ENCODE results near the gene TMEM79.

The TMEM79 gene

DNA sequence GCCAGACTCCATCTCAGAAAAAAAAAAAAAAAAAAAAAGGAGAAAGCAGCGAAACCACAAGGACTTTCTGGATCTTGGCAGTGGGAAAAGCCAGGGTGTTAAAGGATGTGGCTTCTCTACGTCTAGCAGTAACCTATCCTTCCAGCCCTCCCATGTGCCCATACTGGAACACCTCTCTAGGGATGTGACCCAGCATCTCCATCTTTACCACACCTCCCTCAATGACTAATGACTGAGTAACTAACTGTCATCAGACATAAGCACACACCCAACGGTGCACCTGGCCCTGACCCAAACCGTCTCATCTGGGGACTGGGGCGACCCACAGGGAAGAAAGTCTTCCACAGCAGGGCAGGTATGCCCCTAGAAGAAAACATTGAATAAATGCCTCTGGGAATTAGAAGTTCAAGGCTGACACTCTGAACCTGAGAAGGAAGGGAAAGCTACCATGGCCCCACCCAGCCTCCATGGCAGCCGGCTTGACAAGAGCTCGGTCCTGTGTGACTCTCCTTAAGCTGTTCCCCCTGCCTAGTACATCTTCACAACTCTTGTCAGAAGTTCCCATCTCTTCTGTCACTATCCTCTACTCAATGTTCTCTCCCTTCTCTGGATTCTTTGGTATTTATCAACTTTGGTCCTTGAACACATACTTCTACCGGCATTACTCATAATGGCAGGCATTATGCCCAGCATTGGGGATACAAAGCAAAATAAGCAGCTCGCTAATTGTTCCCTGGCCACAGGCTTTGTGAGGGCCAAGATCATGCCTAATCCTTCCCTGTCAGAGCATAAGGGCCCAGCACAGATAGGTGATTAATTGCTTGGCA lies 21.5 kb upstream of the TMEM79 start:
- DNase-seq (ENCODE audit: low spot score): peak; percentile 45

DNA sequence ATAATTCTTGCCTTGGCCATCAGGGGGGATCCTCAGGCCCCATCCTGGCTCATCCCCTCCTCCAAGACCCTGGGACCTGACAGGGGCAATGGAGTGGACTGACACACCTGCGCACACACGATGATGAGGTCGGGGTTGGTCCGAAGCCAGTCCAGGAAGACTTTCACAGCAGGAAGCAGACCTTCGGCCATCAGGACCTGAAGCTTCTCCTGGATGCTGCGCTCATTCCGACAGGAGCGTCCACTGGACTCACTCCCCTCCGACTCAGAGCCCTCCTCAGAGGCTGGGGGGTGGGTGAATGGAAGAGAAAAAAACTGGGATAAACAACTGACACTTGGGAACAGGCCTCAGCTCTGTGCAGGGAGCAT lies 20.9 kb upstream of the TMEM79 start:
- no peak for DNase-seq (ENCODE audit: low spot score)

DNA sequence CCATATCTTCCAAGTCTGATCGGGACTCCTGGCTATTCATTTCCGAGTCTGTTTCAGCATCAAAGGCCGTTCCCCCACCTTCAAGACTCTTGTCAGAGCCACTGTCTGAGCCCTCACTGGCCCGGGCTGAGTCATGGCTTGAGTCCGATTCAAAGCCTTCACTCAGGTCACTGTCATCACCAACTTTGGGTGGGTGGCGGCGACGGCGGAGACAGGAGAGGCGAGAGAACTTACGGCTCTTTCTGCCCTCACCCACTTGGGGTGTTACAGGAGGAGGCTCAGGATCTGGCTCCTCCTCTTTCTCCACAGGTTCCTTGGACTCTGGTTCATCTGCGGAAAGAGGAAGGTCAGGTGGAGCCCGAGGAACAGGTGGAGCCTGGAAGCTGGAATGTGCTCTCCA lies 18.1 kb upstream of the TMEM79 start:
- DNase-seq (ENCODE audit: low spot score): no peak

DNA sequence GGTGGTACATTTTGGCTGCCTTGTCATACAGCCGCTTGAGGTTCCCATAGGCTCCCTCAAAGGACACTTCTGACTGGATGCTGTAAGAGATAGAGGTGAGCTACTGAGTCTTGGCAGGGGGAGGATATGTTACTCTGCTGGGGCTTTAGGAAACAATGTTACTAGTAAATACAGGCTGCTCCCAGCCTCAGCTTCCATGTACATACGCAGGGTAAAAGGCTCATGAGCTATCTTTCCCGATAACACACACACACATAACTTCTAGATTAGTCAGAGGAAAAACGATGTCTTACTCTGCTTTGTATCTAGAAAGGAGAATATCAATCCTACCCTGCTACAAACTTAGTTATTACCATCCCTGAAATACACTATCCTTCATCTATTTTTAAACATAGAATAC lies 15.8 kb upstream of the TMEM79 start:
- DNase-seq (ENCODE audit: low spot score): no peak

DNA sequence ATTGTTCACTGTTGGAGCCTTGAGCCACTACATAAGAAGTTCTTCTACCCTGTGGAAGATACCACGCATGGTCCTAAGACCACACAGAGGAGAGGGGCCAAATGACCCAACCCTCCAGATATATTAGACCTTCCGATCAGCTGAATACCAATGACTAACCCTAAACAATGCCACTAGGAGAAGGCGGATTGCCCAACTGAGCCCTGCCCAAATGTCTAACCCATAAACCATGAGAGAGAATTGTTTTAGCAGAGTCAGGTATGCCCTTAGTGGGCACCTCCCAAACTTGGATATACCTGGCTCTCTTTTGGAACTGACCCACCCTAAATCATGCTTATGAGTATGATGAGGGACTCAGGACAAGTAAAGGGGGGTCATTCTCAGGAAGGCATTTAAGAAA lies 13.8 kb upstream of the TMEM79 start:
- DNase-seq (ENCODE audit: low spot score): no peak

DNA sequence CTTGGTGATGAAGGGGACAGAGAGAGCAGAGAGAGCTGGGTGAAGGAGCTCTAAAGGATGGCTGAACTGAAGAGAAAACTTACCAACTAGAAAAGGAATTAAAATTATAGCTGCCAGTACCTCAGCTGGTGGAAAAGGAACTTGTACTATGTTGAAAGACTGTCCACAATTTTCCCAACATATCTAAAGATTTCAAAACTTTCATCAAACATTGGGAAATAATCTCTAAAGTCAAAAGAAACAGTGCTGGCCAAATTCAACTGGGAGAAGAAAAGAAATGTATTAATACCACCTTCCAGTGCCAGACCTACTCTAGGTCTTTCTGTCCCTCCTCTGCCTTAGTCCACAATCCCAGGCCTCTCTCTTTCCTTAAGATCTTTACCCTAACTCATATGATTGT lies 7.6 kb upstream of the TMEM79 start:
- no peak for DNase-seq (ENCODE audit: low spot score)

DNA sequence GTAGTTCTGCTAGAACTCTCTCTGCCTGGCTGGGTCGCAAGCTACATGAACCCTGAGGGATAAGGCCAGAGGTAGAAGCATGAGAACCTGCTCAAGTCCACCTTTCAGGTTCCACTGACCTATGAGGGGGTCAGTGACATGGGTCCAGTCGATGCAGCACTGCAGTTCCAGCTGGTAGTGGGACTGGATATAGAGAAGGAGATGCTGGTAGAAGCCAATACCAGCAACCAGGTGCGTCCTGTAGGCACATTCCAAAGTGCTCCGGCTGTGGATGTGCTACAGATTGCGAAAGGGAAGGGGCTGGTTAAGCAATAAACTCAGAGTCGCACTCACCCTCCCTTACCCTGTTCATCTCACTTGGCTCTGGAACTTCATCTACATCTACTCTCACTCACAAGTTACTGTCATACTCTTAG lies 7.2 kb upstream of the TMEM79 start:
- DNase-seq (ENCODE audit: low spot score): no peak

DNA sequence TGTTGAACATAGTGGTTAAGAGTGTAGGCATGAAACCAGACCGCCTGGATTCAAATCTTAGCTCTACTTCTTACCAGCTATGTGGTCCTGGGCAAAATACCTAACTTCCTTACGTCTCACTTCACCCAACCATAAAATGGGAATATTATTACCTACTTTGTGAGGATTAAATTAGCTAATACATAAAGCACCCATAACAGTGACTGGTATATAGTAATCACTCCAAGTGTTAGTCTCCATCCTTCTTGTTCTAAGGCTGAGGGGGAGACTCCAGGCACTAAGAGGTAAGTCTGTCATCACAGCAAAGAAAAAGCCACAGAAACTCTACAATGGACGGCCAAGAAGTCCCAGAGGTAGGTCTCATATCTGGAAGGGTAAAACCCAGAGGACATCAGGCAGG lies 4.3 kb upstream of the TMEM79 start:
- no peak for DNase-seq (ENCODE audit: low spot score)

DNA sequence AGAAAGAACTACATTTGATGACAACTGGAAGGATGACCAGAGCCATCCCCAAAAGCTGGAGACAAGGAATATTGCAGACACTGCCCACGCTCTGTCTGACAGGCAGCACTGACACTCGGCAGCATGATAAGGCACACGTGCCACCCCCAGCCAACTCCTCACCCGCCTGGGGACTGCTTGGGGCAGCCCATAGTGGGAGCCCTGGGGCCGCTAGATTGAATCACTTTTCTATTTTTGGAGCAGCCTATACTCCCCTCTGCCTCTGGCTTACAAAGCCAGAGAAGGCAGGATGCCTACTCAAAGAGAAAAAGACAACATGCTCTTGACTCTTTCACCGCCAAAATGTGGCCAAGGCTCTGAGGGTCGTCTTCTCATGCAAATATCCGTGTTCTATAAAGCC lies 2.8 kb upstream of the TMEM79 start:
- DNase-seq (ENCODE audit: low spot score): peak; percentile 55

DNA sequence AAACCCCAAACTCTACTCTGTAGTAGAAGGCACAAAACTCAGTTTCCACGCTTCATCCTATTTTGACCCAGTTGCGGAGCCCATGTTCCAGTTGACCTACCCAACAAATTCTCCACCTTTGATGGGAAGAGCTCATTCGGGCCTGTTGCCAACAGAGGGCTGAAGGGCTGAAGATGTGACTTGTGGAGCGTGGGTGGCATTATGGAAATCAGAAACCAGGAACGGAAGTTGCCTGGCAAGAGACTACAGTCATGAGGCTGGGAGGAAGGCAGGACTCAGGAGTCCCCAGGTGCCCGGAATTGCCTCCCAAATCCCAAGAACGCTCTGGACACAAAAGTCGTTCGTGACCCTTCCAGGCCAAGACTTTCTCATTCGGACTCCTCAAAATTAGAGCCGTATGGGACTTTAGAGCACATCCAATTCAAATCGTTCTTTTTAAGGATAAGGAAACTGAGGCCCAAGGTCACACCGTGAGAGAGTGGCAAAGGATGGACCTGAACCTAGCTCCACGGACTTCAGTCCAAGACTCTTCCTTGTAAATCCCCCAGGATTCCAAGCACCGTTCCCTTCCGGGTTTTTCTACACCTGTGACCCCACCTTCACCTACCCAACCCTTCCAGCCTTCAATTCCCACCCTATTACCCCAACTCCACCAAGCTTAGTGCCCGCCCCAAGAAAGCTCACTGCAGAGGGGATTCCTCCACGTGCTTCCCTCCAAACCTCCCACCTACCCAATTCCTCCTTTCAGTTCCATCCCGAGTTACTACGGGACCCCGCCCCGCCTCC lies 2.2 kb upstream of the TMEM79 start:
- peak; percentile 36 for DNase-seq (ENCODE audit: low spot score)

DNA sequence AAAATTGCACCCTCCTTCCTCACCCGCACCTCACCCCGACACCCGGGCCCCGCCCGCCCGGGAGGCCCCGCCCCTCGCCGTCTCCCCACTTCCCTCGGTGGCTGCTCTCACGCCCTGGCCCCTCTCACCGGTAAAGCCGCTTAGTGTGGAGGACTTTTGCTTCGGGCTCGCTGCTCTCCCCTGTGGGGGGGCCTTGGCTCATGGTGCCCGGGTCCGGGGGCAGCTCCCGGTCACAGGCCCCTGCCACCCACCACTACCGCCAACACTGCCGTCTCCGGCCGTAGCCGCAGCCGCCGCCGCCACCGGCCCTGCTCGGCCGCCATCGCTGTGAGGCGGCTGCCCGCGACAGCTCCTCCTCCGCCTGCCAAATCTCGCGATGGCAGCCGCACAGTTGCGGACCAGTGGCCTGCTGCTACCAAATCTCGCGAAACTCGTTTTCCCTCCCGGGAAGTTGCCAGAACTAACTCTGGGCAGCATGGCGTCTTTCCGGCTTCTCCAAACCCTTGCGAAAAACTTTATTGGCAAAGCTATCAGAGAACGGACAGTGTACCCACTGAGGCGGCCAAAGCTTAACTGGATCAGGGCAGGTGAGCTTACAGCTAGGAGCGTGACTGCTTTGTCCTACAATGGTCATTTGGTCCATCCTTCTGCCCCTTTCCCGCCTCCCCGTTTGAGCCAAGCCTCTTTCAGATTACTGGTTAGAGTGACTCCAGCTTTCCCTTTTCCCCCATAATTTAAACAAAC lies 1.5 kb upstream of the TMEM79 start, which contains the start of gene SMG5:
SMG5 (minus strand) TSS at position 347 of the 744 bp plus-strand sequence; CDS start at position 202, 145 bp downstream.
- DNase-seq (ENCODE audit: low spot score): peak; percentile 98

DNA sequence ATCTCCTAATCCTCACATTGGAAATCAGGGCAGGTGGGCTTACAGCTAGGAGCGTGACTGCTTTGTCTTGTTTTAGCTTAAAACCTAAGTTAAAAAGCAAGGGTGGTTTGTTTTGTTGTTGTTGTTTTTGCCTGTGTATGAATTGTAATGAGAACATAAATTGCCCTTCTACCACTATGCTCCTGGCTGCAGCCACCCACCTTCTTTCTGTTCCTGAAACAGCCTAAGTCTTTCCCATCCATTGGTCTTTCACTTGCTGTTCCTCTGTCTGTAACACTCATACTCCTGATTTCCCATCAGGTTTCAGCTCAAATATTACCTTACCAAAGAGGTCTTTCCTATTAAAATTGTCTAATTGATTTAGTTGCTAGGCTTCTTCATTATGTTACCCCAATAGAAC lies 604 bp upstream of the TMEM79 start:
- DNase-seq (ENCODE audit: low spot score): no peak

DNA sequence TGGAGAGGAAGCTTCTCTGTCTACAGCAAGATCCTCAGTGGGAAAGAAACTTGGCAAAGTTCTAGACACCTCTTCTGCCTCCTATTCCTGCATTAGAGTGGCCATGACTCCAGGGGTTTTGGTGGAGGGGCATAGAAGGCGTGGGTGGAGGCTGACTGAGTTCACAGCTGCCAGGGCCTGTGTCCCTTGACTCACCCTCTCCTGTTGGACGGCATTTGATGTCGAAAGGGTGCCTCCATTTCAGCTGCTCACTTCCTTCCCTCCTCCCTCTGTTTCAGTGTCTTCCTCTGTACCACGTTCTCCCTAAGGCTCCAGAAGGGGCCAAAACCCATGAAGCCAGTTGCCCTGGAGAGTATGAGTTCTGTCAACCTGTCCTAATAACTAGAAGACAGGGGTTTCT lies 632 bp downstream of the TMEM79 start:
- no peak for DNase-seq (ENCODE audit: low spot score)

DNA sequence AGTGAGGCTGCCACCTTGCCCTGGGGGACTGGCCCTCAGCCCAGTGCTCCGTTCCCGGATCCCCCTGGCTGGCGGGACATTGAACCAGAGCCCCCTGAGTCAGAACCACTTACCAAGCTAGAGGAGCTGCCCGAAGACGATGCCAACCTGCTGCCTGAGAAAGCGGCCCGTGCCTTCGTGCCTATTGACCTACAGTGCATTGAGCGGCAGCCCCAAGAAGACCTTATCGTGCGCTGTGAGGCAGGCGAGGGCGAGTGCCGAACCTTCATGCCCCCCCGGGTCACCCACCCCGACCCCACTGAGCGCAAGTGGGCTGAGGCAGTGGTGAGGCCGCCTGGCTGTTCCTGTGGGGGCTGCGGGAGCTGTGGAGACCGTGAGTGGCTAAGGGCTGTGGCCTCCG lies 1.3 kb downstream of the TMEM79 start:
- no peak for DNase-seq (ENCODE audit: low spot score)

DNA sequence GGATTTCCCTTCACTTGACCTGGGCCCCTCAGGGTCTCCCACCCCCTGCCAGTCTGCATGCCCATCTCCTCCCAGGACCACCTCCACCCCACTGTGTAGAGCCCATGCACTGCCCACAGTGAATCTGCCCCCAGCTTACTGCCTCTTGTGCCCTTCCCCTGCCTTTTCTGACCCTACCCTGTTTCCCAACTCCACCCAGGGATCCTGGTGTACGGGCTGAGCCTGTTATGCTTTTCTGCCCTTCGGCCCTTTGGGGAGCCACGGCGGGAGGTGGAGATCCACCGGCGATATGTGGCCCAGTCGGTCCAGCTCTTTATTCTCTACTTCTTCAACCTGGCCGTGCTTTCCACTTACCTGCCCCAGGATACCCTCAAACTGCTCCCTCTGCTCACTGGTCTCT lies 1.9 kb downstream of the TMEM79 start:
- no peak for DNase-seq (ENCODE audit: low spot score)

DNA sequence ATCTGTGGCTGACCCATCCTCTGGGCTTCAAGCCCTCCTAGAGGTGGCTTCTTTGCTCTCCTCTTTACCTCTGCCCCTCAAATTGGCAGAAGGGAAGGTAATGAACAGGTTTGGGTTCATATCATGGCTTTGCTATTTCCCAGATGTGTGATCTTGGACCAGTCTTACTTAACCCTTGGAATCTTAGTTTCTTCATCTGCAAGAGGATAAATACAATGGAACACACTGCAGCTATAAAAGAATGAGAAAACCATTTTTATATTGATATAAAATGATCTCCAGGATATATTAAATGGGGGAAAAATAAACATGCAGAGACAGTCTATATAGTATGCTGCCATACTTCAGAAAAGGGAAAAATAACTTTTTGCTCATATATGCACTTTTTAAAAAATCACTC lies 5.7 kb downstream of the TMEM79 start:
- DNase-seq (ENCODE audit: low spot score): no peak

DNA sequence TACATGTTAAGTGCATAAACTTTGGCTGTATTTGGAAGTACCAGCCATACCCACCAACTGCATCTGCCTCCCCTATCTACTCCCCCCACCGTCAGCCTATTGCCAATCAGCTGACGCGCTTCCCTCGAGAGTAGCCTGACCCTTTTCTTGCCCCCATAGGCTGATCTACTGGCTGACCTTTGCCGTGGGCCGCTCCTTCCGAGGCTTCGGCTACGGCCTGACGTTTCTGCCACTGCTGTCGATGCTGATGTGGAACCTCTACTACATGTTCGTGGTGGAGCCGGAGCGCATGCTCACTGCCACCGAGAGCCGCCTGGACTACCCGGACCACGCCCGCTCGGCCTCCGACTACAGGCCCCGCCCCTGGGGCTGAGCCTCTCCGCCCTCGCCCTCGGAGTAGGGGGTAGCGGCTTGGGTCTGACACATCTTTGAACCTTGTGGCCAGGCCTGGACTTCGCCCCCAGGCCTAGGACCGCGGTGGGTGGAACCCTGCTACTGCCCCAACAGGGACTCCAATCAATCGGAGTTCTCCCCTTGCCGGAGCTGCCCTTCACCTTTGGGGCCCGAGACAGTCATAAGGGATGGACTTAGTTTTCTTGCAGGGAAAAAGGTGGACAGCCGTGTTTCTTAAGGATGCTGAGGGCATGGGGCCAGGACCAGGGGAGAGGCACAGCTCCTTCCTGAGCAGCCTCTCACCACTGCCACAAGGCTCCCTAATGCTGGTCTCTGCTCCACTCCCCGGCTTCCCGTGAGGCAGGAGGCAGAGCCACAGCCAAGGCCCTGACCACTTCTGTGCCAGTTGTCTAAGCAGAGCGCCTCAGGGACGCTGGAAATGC lies 7.3 kb downstream of the TMEM79 start:
- peak; percentile 79 for DNase-seq (ENCODE audit: low spot score)

DNA sequence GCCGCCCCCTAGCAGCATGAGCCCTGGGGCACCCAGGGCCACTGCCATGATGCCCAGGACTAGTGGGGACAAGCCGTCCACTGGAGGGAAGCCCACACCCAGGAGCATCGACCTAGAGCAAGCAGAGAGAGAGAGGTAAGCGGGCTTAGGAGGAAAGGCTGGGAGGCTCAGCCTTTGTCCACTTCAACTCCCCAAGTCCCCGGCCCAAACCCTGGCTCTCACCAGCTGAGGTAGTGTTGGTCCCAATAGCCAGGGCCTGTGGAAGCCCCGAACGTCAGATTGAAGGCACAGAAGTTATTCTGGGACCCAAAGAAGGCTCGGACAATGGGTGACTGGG lies 8.9 kb downstream of the TMEM79 start:
- DNase-seq (ENCODE audit: low spot score): no peak

DNA sequence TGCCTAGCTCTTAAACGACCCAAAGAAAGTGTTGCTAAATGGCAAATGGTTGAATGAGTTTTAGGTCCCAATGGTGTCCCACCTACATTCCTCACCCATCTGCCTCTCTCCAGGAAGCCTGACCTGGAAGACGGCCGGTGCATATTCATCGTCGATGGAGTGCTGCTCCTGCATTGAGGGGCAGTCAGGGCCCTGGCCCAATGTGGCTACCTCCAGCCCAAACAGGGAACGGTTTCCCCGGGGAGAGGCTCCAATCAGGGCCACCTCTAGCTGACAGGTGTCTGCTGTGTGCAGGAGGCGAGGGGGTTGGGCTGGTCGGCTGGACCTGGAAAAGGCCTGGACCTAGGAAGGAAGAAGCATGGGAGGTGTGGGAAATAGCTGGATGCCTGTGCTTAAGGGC lies 9.8 kb downstream of the TMEM79 start:
- DNase-seq (ENCODE audit: low spot score): no peak

DNA sequence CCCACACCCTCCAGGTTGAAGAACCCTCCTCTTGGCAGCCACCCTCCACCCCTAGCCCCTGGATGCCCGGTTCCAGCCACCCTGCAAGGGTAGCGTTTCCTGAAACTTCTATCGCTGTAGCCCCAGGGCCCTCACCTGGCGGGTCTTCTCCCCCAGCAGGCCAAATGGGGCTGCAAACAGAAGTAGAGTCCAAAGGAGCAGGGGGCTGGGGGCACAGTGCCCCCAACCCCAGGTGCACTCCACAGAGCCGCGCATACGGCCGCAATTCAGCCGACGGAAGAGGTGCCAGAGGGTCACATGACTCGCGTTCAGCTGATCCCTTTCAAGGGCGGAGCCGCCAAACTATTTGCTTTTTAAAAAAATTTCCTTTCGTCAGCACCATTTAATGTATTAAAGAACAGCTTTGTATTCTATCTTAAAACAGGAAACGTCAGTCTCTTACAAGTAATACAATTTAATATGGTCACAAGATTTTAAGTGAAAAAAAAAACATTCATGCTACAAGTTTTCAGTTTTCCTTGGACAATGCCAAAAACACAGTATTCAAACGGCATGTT lies 11.3 kb downstream of the TMEM79 start, which contains the start of gene GLMP:
GLMP (minus strand) TSS at position 289 of the 557 bp plus-strand sequence; CDS start at position 255, 34 bp downstream.
- peak; percentile 74 for DNase-seq (ENCODE audit: low spot score)

DNA sequence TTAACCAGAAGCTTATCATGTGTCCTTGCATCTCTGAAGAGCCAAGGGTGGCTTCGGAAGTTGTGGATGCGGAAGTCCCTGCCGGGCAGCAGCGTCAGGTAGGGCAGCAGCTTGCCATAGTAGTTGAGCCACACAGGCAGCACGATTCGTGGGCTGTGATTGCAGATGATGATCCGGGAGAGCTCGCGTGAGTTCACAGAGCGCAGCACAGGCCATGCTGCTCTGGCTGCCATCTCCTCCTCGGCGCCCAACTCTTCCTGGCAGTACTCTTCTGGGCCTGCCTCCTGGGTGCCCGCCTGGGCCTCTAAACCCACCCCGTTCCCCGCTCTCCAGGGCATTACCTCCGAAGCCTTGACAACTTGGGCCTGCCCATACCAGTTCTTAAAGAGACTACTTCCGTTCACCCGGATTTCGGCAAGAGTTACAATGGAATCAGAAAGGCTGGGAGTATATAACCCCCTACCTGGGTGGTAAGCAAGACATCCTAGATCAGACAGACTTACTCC lies 14.8 kb downstream of the TMEM79 start, which contains the start of gene VHLL:
VHLL (minus strand) TSS at position 456 of the 506 bp plus-strand sequence; CDS start at position 338, 118 bp downstream.
- no peak for DNase-seq (ENCODE audit: low spot score)
